Mesenchymal stem cell (in vitro differentiated cells and primary cell): ENCODE data around the gene IL1R2.

Source experiments
- DNase-seq: peaks from one replicate; pipeline ENCODE4 v3.0.0-alpha.2; 2013
- H2AFZ ChIP-seq: one replicate; pipeline ENCODE4 v1.6.1; 2013; ENCODE audit warnings: low read depth, mild to moderate bottlenecking, control low read depth, inconsistent platforms, low read length, moderate library complexity
- H2AK5ac ChIP-seq: 2 replicates; pipeline ENCODE4 v1.6.1; 2013; ENCODE audit warnings: low read length, moderate library complexity, mild to moderate bottlenecking, inconsistent platforms; ENCODE audit not compliant: severe bottlenecking
- H2BK120ac ChIP-seq: one replicate; pipeline ENCODE4 v1.6.1; 2013; ENCODE audit warnings: low read depth, mild to moderate bottlenecking, inconsistent platforms, low read length, moderate library complexity
- H2BK12ac ChIP-seq, 2 experiments: one replicate each; pipeline ENCODE4 v1.6.1; 2013; ENCODE audit warnings: inconsistent platforms in 2 of 2, low read length in 2 of 2, mild to moderate bottlenecking in 2 of 2, moderate library complexity in 2 of 2, control low read depth in 1 of 2
- H2BK15ac ChIP-seq: one replicate; pipeline ENCODE4 v1.6.1; 2013; ENCODE audit warnings: mild to moderate bottlenecking, low read depth, inconsistent platforms; ENCODE audit not compliant: poor library complexity, severe bottlenecking
- H2BK5ac ChIP-seq: 2 replicates; pipeline ENCODE4 v1.6.1; 2013; ENCODE audit warnings: low read depth, mild to moderate bottlenecking, low read length, control low read depth, inconsistent platforms; ENCODE audit not compliant: poor library complexity, severe bottlenecking
- H3K14ac ChIP-seq, 2 experiments: one replicate each; pipeline ENCODE4 v1.6.1; 2013; ENCODE audit warnings: inconsistent platforms in 2 of 2, low read length in 2 of 2, control low read depth in 1 of 2, mild to moderate bottlenecking in 1 of 2, moderate library complexity in 1 of 2
- H3K18ac ChIP-seq, 2 experiments: one replicate each; pipeline ENCODE4 v1.6.1; 2013; ENCODE audit warnings: inconsistent platforms in 2 of 2, low read length in 2 of 2, control low read depth in 1 of 2, low read depth in 1 of 2, mild to moderate bottlenecking in 1 of 2
- H3K23ac ChIP-seq, 2 experiments: one replicate each; pipeline ENCODE4 v1.6.1; 2013; ENCODE audit warnings: inconsistent platforms in 2 of 2, low read length in 2 of 2, mild to moderate bottlenecking in 2 of 2, moderate library complexity in 2 of 2, control low read depth in 1 of 2
- H3K27ac ChIP-seq: 2 replicates; pipeline ENCODE4 v1.5.1; 2013; ENCODE audit warnings: mild to moderate bottlenecking, moderate library complexity, low read length, control low read depth, inconsistent platforms; ENCODE audit not compliant: poor library complexity, severe bottlenecking
- H3K27me3 ChIP-seq, 2 experiments: 2 replicates each; pipeline versions ENCODE4 v1.6.1 to v1.7.0; 2013; ENCODE audit warnings: low read length in 2 of 2, mild to moderate bottlenecking in 2 of 2, moderate library complexity in 2 of 2, control low read depth in 1 of 2, inconsistent platforms in 1 of 2; ENCODE audit not compliant: control insufficient read depth in 1 of 2, insufficient read depth in 1 of 2
- H3K36me3 ChIP-seq, 2 experiments: 2 replicates each; pipeline versions ENCODE4 v1.6.1 to v1.7.0; 2013; ENCODE audit warnings: low read length in 2 of 2, control low read depth in 1 of 2, inconsistent platforms in 1 of 2, low read depth in 1 of 2, mild to moderate bottlenecking in 1 of 2; ENCODE audit not compliant: insufficient read depth in 2 of 2, control insufficient read depth in 1 of 2
- H3K4ac ChIP-seq, 2 experiments: one replicate each; pipeline ENCODE4 v1.6.1; 2013; ENCODE audit warnings: inconsistent platforms in 2 of 2, low read length in 2 of 2, mild to moderate bottlenecking in 2 of 2, moderate library complexity in 2 of 2, control low read depth in 1 of 2, low read depth in 1 of 2
- H3K4me1 ChIP-seq: 2 replicates; pipeline ENCODE4 v1.6.1; 2013; ENCODE audit warnings: low read depth, low read length, control low read depth; ENCODE audit not compliant: control insufficient read depth, insufficient read depth
- H3K4me2 ChIP-seq: 2 replicates; pipeline ENCODE4 v1.6.1; 2013; ENCODE audit warnings: low read length, mild to moderate bottlenecking, inconsistent platforms; ENCODE audit not compliant: poor library complexity, severe bottlenecking
- H3K4me3 ChIP-seq, 2 experiments: 2 replicates each; pipeline versions ENCODE4 v1.5.1 to v1.7.0; 2013; ENCODE audit warnings: low read length in 2 of 2, mild to moderate bottlenecking in 2 of 2, control low read depth in 1 of 2, low read depth in 1 of 2; ENCODE audit not compliant: insufficient read depth in 1 of 2
- H3K79me1 ChIP-seq: replicated peaks from 2 replicates; pipeline ENCODE4 v1.6.1; 2013; ENCODE audit warnings: mild to moderate bottlenecking, control low read depth, low read length, inconsistent platforms; ENCODE audit not compliant: poor library complexity, severe bottlenecking
- H3K9ac ChIP-seq: 2 replicates; pipeline ENCODE4 v1.7.0; 2013; ENCODE audit warnings: mild to moderate bottlenecking, low read length, moderate library complexity
- H3K9me3 ChIP-seq: 2 replicates; pipeline ENCODE4 v1.7.0; 2013; ENCODE audit warnings: mild to moderate bottlenecking, low read length; ENCODE audit not compliant: control insufficient read depth
- H4K8ac ChIP-seq: one replicate; pipeline ENCODE4 v1.6.1; 2013; ENCODE audit warnings: inconsistent platforms, mild to moderate bottlenecking, low read length, moderate library complexity
- H4K91ac ChIP-seq: one replicate; pipeline ENCODE4 v1.6.1; 2013; ENCODE audit warnings: mild to moderate bottlenecking, low read length, inconsistent platforms
- WGBS: methylation state at CpG from one replicate; pipeline ENCODE4 v1.1.7; 2013; ENCODE audit warnings: mixed read lengths; 5-methylcytosine and 5-hydroxymethylcytosine counted together

The IL1R2 gene

GRCh38 chr2:101981066-101981465 lies 10.7 kb upstream of the IL1R2 start:
- H2AK5ac ChIP-seq, result no peak overlapping the region
- H3K4me3 ChIP-seq, result no peak overlapping the region
- peaks cover 0 to 4% of the 10 kb centered on the region in 2 experiments for H3K27me3 ChIP-seq
- no peaks in the 10 kb centered on the region for H3K36me3 ChIP-seq
- WGBS, result 81% methylated on average over 3 of the region's 5 CpGs
- no peak overlapping the region for H3K14ac ChIP-seq
- DNase-seq, result no peak
- no peak overlapping the region for H2BK120ac ChIP-seq
- no peak overlapping the region for H3K18ac ChIP-seq
- H4K91ac ChIP-seq, result no peak overlapping the region
- no peaks in the 10 kb centered on the region for H3K79me1 ChIP-seq
- peaks cover 10% of the 10 kb centered on the region for H3K4me1 ChIP-seq
- H2BK5ac ChIP-seq, result no peak overlapping the region
- no peak overlapping the region for H2AFZ ChIP-seq
- no peak overlapping the region for H2BK12ac ChIP-seq
- no peak overlapping the region for H3K23ac ChIP-seq
- no peaks in the 10 kb centered on the region for H3K9me3 ChIP-seq
- no peak overlapping the region for H3K4ac ChIP-seq
- no peak overlapping the region for H3K27ac ChIP-seq
- H2BK15ac ChIP-seq, result no peak overlapping the region
- no peak overlapping the region for H4K8ac ChIP-seq
- H3K4me2 ChIP-seq, result no peak overlapping the region
- no peak overlapping the region for H3K9ac ChIP-seq

- H3K36me3 ChIP-seq, result no peaks in the 10 kb centered on the region
- H3K27me3 ChIP-seq, result peaks cover 0 to 9% of the 10 kb centered on the region in 2 experiments
- H4K91ac ChIP-seq, result no peak overlapping the region
- H3K4me1 ChIP-seq, result peaks cover 13% of the 10 kb centered on the region
- H2BK15ac ChIP-seq, result no peak overlapping the region
- no peak overlapping the region for H3K18ac ChIP-seq
- no peak overlapping the region for H2AFZ ChIP-seq
- H3K4me3 ChIP-seq, result no peak overlapping the region
- no peaks in the 10 kb centered on the region for H3K79me1 ChIP-seq
- H4K8ac ChIP-seq, result no peak overlapping the region
- H3K23ac ChIP-seq, result no peak overlapping the region
- no peak overlapping the region for H3K27ac ChIP-seq
- peak overlapping the region in 1 of 2 experiments; percentile 46 for H3K14ac ChIP-seq
- H2BK12ac ChIP-seq, result no peak overlapping the region
- H2BK5ac ChIP-seq, result no peak overlapping the region
- H3K4ac ChIP-seq, result no peak overlapping the region
- no peak overlapping the region for H3K9ac ChIP-seq
- no peaks in the 10 kb centered on the region for H3K9me3 ChIP-seq
- H2BK120ac ChIP-seq, result no peak overlapping the region
- WGBS, result 73% methylated on average over 4 of the region's 4 CpGs
- peak; percentile 23 for DNase-seq
- no peak overlapping the region for H3K4me2 ChIP-seq
- H2AK5ac ChIP-seq, result no peak overlapping the region
Measured at GRCh38 chr2:101981504-101981903, 10.3 kb upstream of the IL1R2 start.

DNA sequence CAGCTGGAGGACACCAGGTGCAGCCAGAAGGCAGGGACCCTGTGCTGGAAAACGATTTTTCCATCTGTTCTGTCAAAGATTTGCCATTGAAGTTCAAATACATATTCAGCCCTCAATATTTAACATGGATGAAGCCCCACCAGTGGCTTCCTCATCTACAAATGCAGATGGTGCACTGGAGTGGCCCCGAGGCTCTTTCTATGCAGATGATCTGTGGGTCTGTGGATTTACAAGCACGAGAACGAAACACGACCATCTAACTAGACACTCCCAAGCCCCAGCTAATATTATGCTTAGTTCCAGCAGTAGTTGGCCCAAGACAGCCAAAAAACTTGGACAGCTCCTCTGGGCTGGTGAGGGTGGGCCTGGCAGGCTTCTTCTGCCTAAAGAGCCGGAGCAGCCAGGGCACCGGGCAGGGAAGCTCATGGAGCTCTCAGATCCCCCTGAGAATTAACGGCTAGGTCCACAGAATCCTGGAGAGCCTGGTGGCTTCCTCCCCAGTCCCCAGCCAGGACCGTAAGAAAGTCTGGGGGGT lies 9.2 kb upstream of the IL1R2 start:
- no peaks in the 10 kb centered on the region for H3K79me1 ChIP-seq
- 89% methylated on average over 9 of the region's 9 CpGs for WGBS
- H2BK12ac ChIP-seq, result no peak overlapping the region
- no peaks in the 10 kb centered on the region for H3K36me3 ChIP-seq
- no peak overlapping the region for H3K23ac ChIP-seq
- H3K4me3 ChIP-seq, result no peak overlapping the region
- H2BK120ac ChIP-seq, result no peak overlapping the region
- no peak for DNase-seq
- H3K4me2 ChIP-seq, result no peak overlapping the region
- H2AK5ac ChIP-seq, result peak overlapping the region; percentile 34
- H3K18ac ChIP-seq, result no peak overlapping the region
- peaks cover 0 to 9% of the 10 kb centered on the region in 2 experiments for H3K27me3 ChIP-seq
- H2BK5ac ChIP-seq, result no peak overlapping the region
- H3K9me3 ChIP-seq, result no peaks in the 10 kb centered on the region
- H3K14ac ChIP-seq, result no peak overlapping the region
- H3K27ac ChIP-seq, result no peak overlapping the region
- H3K4ac ChIP-seq, result no peak overlapping the region
- no peak overlapping the region for H2BK15ac ChIP-seq
- H2AFZ ChIP-seq, result no peak overlapping the region
- no peak overlapping the region for H3K9ac ChIP-seq
- no peak overlapping the region for H4K8ac ChIP-seq
- H4K91ac ChIP-seq, result no peak overlapping the region
- H3K4me1 ChIP-seq, result peaks cover 13% of the 10 kb centered on the region

DNA sequence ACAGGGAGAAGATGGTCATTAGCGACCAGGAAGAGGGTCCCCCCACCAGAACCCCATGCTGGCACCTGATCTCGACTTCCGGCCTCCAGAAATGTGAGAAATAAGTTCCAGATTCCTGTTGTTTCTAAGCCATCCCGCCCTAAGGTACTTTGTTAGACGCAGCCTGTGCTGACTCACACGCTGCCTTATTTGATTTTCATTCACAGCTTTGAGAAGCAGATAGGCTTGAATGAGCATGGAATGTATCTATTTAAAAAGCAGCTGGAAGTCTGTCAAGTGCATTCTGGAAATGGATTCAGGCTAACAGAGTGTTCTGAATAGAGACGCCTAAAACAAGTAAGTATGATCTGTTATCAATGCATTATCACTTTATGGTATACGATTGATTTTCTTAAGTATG lies 8.3 kb upstream of the IL1R2 start:
- no peak overlapping the region for H4K8ac ChIP-seq
- no peak overlapping the region for H4K91ac ChIP-seq
- H3K27me3 ChIP-seq, result peaks cover 0 to 12% of the 10 kb centered on the region in 2 experiments
- H3K36me3 ChIP-seq, result no peaks in the 10 kb centered on the region
- peak overlapping the region; percentile 38 for H3K9ac ChIP-seq
- H3K23ac ChIP-seq, result no peak overlapping the region
- H3K9me3 ChIP-seq, result no peaks in the 10 kb centered on the region
- no peak overlapping the region for H2BK12ac ChIP-seq
- peak overlapping the region; percentile 71 for H3K27ac ChIP-seq
- peaks cover 14% of the 10 kb centered on the region for H3K4me1 ChIP-seq
- H2BK120ac ChIP-seq, result no peak overlapping the region
- H2AFZ ChIP-seq, result no peak overlapping the region
- H3K4me3 ChIP-seq, result no peak overlapping the region
- no peak overlapping the region for H3K4me2 ChIP-seq
- H2BK15ac ChIP-seq, result no peak overlapping the region
- no peak for DNase-seq
- H2BK5ac ChIP-seq, result no peak overlapping the region
- no peak overlapping the region for H3K14ac ChIP-seq
- H3K79me1 ChIP-seq, result no peaks in the 10 kb centered on the region
- H3K18ac ChIP-seq, result no peak overlapping the region
- H3K4ac ChIP-seq, result no peak overlapping the region
- H2AK5ac ChIP-seq, result no peak overlapping the region
- 81% methylated on average over 8 of the region's 8 CpGs for WGBS
